Activated CD8-positive, alpha-beta memory T cell treated with anti-CD3 and anti-CD28 coated beads, Interleukin-2, amount 10 ng/mL, durations not matched to agents 7 days and 5 days (primary cell): ENCODE results near the gene BRSK2. TPM values are rescaled to one million over a fixed set of nuclear protein-coding genes. Genes with fewer than 3 reads are reported as not detected.
A peak's percentile ranks its signal among the peaks of the same experiment; 100 is the strongest.
"Not testable (repeated sequence)": the region's sequence is repeated elsewhere in the genome, so short reads cannot be mapped to it uniquely, and the experiment has no call there.

Experiments used
- ATAC-seq: fragments of 150-1000 bp; cut with Tn5 transposase; one replicate; pipeline ENCODE4 v1.10.0; 2021; ENCODE audit warnings: moderate library complexity
- CTCF ChIA-PET: fragments of 350-600 bp; sonication (Branson Sonifier 250); formaldehyde crosslinking; loops from one replicate; lab custom pipeline; 2021; ENCODE audit warnings: antibody characterized with exemption; lab: Charles Lee
- DNase-seq: peaks from one replicate; pipeline ENCODE4 v3.0.0-alpha.2; 2020
- H3K27ac Mint-ChIP-seq: one replicate; pipeline ENCODE4 v1.8.0; 2021; ENCODE audit warnings: mild to moderate bottlenecking, mixed read lengths
- H3K27me3 Mint-ChIP-seq: one replicate; pipeline ENCODE4 v1.8.0; 2021; ENCODE audit warnings: mixed read lengths
- H3K36me3 Mint-ChIP-seq: one replicate; pipeline ENCODE4 v1.8.0; 2021; ENCODE audit warnings: mild to moderate bottlenecking, mixed read lengths
- H3K4me1 Mint-ChIP-seq: one replicate; pipeline ENCODE4 v1.8.0; 2021; ENCODE audit warnings: mixed read lengths
- H3K4me3 Mint-ChIP-seq: one replicate; pipeline ENCODE4 v1.8.0; 2021; ENCODE audit warnings: mild to moderate bottlenecking, moderate library complexity, mixed read lengths
- H3K9me3 Mint-ChIP-seq: one replicate; pipeline ENCODE4 v1.8.0; 2022; ENCODE audit warnings: low read depth, mixed read lengths
- total RNA-seq, 2 experiments: library from RNA; stranded (reverse); gene quantifications; one replicate each; pipeline ENCODE4 v1.2.3, GENCODE V29; 2021

Gene BRSK2
- under 1 TPM in 1 of 2 experiments, not detected in 1; 0.40 TPM for total RNA-seq

DNA sequence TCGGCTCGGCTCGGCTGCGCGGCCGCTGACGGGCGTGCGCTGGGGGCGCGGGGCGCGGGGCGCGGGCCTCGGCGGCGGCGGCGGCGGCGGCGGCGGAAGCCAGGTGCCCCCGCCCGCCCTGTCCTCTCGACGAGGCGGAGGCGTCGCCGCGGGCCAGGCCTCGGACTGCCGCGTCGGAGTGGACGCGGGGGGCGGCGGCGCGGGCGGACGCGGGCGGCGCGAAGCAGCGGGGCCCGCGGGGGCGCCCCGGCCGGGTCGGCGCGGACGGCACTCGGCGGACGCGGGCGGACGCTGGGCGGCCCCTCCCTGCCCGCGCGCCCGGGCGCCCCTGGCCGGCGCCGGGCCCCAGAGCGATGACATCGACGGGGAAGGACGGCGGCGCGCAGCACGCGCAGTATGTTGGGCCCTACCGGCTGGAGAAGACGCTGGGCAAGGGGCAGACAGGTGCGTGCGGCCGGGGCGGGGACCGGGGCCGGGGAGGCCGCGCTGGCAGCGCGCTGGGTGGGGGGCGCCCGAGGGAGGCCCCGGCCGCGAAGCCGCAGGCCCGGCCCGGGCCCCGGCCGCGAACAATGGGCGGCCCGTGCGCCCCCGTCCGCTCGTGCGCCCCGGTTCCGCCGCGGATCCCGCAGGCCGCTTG lies at the start of gene BRSK2:
BRSK2 (plus strand) TSS at position 3 of the 637 bp plus-strand sequence; CDS start at position 354, 351 bp downstream.
- Mint-ChIP-seq H3K4me1 (peaks cover 2% of the 10 kb centered on the region), H3K27ac (no peak within 1 kb of the TSS), H3K9me3 (no peaks in the 10 kb centered on the region), H3K36me3 (no peaks in the 10 kb centered on the region), H3K4me3 (peak within 1 kb of the TSS; percentile 48), H3K27me3 (peaks cover 41% of the 10 kb centered on the region)
- no peak for DNase-seq
- ATAC-seq: no peak
- CTCF ChIA-PET: interaction anchor here (1.0 kb wide), 1 partner anchor 185 kb away, joined by 3 read pairs; no protein-coding TSS in a partner anchor

DNA sequence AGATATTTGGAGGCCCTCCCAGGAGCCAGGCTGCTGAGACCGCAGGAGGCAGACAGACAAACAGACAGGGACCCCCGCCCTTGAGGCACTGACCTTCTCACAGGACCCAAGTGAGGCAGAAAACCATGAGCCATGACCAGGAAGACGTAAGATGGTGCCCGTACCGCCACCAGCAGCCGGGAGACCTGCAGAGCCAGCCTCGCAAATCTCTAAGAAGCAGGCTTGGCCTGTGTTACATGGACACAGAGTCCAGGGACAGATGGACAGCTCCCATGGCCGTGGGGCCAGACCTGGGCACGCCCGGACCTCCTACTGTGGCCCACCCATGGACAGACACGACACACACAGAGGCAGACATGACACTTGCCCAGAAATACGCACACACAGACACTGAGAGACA lies 49.6 kb upstream of the BRSK2 start:
- Mint-ChIP-seq H3K9me3 (no peaks in the 10 kb centered on the region), H3K27ac (no peak overlapping the region), H3K36me3 (peaks cover 3% of the 10 kb centered on the region), H3K27me3 (peaks cover 11% of the 10 kb centered on the region), H3K4me3 (no peak overlapping the region), H3K4me1 (peaks cover 17% of the 10 kb centered on the region)
- CTCF ChIA-PET: no interaction called here
- DNase-seq (no peak), ATAC-seq (no peak)

DNA sequence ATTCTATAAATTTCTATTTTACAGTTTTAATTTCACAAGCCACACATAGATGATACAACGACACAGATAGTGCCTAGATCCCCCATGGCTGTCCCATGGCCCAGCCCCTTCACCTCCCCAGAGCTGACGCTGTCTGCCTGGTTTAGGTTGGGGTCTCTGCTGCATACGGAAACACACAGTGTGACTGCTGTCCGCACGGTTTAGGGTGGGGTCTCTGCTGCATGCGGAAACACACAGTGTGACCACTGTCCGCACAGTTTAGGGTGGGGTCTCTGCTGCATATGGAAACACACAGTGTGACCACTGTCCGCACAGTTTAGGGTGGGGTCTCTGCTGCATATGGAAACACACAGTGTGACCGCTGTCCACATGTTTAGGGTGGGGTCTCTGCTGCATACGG lies 48.5 kb upstream of the BRSK2 start:
- H3K27me3 Mint-ChIP-seq, DNase-seq, CTCF ChIA-PET, H3K36me3 Mint-ChIP-seq, ATAC-seq, H3K4me3 Mint-ChIP-seq, H3K27ac Mint-ChIP-seq, H3K9me3 Mint-ChIP-seq: not testable (repeated sequence)
- H3K4me1 Mint-ChIP-seq: peaks cover 19% of the 10 kb centered on the region

DNA sequence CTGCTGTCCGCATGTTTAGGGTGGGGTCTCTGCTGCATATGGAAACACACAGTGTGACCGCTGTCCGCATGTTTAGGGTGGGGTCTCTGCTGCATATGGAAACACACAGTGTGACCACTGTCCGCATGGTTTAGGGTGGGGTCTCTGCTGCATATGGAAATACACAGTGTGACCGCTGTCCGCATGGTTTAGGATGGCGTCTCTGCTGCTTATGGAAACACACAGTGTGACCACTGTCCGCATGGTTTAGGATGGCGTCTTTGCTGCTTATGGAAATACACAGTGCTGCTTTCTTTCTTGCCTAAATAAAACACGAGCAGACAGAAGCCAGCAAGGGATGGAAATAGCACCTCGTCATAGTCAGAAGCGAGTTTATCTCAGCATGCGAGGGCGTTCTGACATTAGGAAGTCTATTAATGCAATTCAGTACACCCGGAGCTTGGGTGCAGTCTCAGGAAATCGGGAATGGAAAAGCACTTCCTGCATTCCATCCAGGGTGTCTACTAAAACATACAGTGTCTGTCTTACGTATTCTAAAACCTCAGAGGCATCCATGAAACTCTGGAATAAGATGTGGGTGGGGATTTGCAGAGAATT lies 47.7 kb upstream of the BRSK2 start:
- Mint-ChIP-seq H3K9me3 (no peaks in the 10 kb centered on the region), H3K27me3 (peaks cover 8% of the 10 kb centered on the region), H3K4me3 (no peak overlapping the region), H3K4me1 (peaks cover 22% of the 10 kb centered on the region), H3K36me3 (peaks cover 3% of the 10 kb centered on the region), H3K27ac (no peak overlapping the region)
- DNase-seq: peak; percentile 31
- CTCF ChIA-PET: interaction anchor here (2.2 kb wide), 1 partner anchor 32 kb away, joined by 10 read pairs; the partner anchor contains the start of gene TOLLIP
- ATAC-seq: no peak

DNA sequence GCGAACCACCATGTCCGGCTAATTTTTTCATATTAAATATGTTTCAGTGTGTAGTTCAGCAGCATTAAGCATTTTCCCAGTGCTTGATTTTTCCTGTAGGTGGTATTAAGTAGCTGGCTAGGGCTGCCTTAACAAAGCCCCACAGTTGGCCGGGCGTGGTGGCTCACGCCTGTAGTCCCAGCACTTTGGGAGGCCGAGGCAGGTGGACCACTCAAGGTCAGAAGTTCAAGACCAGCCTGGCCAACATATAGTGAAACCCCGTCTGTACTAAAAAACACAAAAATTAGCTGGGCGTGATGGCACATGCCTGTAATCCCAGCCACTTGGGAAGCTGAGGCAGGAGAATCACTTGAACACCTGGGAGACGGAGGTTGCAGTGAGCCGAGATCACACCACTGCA lies 46.8 kb upstream of the BRSK2 start:
- CTCF ChIA-PET: interaction anchor here (2.2 kb wide), 1 partner anchor 33 kb away, joined by 10 read pairs; the partner anchor contains the start of gene TOLLIP
- H3K27ac Mint-ChIP-seq: no peak overlapping the region
- no peaks in the 10 kb centered on the region for H3K9me3 Mint-ChIP-seq
- H3K27me3 Mint-ChIP-seq: peaks cover 5% of the 10 kb centered on the region
- H3K4me1 Mint-ChIP-seq: peaks cover 20% of the 10 kb centered on the region
- DNase-seq: peak; percentile 18
- H3K36me3 Mint-ChIP-seq: peaks cover under 1% of the 10 kb centered on the region
- H3K4me3 Mint-ChIP-seq: no peak overlapping the region
- ATAC-seq: no peak

DNA sequence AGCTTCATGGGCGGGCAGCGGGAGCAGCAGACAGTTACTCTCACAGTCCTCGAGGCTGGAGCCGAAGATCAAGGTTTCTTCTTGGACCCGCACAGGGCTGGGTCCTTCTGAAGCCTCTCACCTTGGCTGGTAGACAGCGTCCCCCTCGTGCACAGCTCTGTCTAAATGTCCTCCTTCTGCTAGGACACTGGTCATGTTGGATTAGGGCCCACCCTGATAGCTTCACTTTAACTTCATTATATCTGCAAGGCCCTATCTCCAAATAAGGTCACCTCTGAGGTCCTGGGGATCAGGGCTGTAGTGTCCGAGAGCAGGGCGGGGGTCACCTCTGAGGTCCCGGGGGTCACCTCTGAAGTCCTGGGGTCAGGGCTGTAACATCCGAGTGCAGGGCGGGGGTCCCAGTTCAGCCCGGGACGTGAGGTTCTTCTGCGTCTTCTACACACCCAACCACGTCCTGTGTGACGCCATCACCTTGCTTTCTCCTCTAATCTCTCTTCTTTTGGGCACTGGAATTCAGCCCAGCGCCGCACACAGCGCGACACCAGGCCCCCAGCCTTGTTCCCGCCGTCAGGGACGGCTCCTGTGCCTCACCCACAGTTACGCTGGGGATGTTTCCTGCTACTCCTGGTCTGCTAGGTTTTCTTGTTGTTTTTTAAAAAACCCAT lies 46.2 kb upstream of the BRSK2 start:
- CTCF ChIA-PET: interaction anchor here (2.2 kb wide), 1 partner anchor 33 kb away, joined by 10 read pairs; the partner anchor contains the start of gene TOLLIP
- Mint-ChIP-seq H3K27ac (no peak overlapping the region), H3K4me1 (peaks cover 19% of the 10 kb centered on the region), H3K4me3 (no peak overlapping the region), H3K36me3 (no peaks in the 10 kb centered on the region), H3K9me3 (no peaks in the 10 kb centered on the region), H3K27me3 (peaks cover under 1% of the 10 kb centered on the region)
- no peak for ATAC-seq
- DNase-seq: peak; percentile 41

DNA sequence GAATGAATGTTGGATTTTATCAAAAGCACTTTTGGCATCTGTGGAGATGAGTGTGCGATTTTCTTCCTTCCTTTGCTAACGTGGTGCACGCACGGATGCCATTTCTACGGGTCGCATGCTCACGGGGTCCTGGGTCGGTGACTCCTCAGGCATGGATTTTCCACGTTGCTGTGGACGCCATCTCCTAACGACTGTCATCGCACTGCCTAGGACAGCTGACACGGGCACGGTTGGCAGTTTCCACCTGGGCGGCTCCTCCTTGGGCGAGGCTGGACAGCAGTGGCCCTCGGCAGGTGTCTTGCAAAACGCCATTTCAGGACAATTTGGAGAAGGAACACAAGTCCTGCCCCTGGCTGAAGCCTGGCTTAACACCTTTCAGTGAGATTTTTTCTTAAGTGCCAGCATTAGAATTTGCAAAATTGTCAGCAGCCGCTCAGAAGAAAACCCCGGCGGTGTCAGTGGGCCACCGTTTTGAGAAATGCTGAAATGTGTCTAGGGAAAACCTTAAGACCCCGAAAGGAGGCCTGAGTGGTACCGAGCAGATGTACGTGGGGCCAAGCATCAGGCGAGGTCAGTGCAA lies 45.6 kb upstream of the BRSK2 start:
- H3K4me3 Mint-ChIP-seq: no peak overlapping the region
- H3K9me3 Mint-ChIP-seq: no peaks in the 10 kb centered on the region
- peak; percentile 30 for DNase-seq
- CTCF ChIA-PET: interaction anchor here (2.2 kb wide), 1 partner anchor 34 kb away, joined by 10 read pairs; the partner anchor contains the start of gene TOLLIP
- no peak overlapping the region for H3K27ac Mint-ChIP-seq
- H3K27me3 Mint-ChIP-seq: no peaks in the 10 kb centered on the region
- ATAC-seq: no peak
- no peaks in the 10 kb centered on the region for H3K36me3 Mint-ChIP-seq
- peaks cover 19% of the 10 kb centered on the region for H3K4me1 Mint-ChIP-seq

DNA sequence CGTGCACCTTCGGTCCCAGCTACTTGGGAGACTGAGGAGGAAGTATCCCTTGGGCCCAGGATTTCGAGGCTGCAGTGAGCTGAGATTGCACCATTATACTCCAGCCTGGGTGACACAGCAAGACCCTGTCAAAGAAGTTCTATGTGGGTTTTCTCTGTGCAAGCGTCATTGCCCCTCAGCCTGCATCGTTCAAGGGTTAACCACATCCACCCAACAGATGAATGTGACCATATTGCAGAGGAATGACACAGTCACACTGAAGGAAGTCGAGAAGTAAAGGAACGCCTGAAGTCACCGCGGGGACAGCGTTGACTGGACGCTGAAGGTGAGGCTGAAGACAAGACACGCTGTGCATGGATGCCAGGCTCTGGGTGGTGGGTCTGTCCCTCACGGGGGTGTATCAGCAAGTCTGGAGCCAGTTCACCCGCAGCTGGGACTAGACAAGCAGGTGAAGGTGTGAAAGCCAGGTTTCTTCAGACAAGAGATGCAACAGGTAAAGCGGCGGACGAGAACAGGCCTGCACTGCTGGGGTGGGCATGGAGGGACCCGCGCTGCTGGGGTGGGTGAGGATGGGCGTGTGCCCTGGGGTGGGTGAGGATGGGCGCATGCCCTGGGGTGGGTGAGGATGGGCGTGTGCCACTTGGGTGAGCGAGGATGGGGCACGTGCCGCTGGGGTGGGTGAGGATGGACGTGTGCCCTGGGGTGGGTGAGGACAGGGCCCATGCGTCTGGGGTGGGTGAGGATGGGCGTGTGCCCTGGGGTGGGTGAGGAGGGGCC lies 43.8 kb upstream of the BRSK2 start:
- H3K27me3 Mint-ChIP-seq: no peaks in the 10 kb centered on the region
- H3K4me3 Mint-ChIP-seq: no peak overlapping the region
- CTCF ChIA-PET: no interaction called here
- ATAC-seq (peak; percentile 88), DNase-seq (peak; percentile 80)
- peaks cover 19% of the 10 kb centered on the region for H3K4me1 Mint-ChIP-seq
- H3K36me3 Mint-ChIP-seq: no peaks in the 10 kb centered on the region
- no peaks in the 10 kb centered on the region for H3K9me3 Mint-ChIP-seq
- H3K27ac Mint-ChIP-seq: peak overlapping the region; percentile 75

DNA sequence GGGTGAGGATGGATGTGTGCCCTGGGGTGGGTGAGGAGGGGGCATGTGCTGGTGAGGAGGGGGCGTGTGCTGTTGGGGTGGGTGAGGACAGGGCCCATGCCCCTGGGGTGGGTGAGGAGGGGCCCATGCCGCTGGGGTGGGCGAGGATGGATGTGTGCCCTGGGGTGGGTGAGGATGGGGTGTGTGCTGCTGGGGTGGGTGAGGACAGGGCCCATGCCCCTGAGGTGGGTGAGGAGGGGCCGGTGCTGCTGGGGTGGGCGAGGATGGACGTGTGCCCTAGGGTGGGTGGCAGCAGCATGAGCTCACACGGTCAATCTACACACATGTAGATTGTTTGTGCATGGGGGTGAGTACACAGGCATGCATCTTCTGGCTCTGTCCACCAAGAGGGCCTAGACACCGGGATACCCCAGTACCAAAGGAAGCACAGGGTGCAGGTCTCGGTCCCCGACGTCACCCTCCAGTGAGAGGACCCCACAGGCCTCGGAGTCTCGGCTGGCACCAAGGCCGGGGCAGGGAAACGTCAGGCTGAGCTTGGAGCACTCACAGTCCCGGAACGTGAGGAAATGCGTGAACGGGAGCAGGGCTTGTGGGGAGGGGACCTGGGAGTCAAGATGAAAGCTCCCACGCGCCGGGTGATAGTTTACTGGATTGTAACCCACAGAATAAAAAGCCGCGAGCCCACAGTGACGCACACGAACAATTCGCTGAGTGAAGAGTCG lies 42.9 kb upstream of the BRSK2 start:
- Mint-ChIP-seq H3K9me3 (no peaks in the 10 kb centered on the region), H3K27ac (no peak overlapping the region), H3K4me3 (no peak overlapping the region), H3K36me3 (no peaks in the 10 kb centered on the region), H3K27me3 (no peaks in the 10 kb centered on the region), H3K4me1 (peaks cover 19% of the 10 kb centered on the region)
- ATAC-seq: no peak
- CTCF ChIA-PET: no interaction called here
- DNase-seq: no peak

DNA sequence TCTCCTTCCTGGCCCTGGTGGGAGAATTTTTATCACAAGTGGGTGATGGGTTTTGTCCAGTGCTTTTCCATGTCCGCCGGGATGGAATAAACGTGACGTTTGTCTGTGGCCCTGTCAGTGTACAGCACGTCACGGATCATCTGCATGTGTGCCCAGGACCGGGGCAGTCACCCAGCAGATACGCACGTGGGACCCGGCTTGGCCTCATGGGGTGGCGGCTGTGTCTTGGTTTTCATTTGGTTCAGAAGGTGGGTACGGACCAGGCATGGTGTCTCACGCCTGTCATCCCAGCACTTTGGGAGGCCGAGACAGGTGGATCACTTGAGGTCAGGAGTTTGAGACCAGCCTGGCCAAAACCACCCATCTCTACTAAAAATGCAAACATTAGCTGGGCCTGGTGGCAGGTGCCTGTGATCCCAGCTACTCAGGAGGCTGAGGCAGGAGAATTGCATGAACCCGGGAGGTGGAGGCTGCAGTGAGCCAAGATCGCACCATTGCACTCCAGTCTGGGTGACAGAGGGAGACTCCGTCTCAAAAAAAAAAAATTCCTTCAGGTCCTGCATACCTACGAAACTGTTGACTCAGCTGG lies 42.2 kb upstream of the BRSK2 start:
- DNase-seq, H3K27me3 Mint-ChIP-seq, ATAC-seq, H3K9me3 Mint-ChIP-seq, H3K27ac Mint-ChIP-seq, H3K4me3 Mint-ChIP-seq, H3K36me3 Mint-ChIP-seq, CTCF ChIA-PET: not testable (repeated sequence)
- peaks cover 19% of the 10 kb centered on the region for H3K4me1 Mint-ChIP-seq

DNA sequence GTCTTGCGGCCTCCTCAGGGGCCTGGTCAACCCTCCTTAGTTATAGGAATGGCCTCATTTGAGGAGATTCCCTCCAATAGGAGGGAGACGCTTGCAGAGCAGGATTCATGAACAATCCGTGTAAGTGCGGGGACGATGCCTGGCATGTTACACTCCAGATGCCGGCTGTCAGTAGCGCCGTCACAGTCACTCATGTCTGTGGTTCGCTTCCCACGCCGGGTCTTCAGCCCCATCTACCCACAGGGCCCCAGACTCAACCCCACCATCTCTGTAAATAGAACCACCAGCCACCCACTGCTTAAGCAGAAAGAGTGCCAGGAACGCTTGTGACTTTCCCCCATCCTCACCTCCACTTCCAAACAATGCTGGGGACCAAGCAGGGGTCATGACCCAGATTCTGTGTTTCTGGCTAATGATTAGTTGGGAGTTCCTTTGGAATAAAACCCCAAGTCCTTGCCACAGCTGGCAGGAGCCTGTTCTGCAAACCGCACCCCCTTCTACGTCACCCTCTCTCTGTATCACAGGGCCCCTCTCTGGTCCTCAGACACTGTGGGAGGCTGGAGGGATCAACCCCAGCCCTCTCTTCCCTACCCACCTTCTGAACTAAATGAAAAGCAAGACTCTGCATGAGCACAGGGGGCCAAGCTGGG lies 41.5 kb upstream of the BRSK2 start:
- H3K27ac Mint-ChIP-seq: no peak overlapping the region
- CTCF ChIA-PET: no interaction called here
- H3K4me3 Mint-ChIP-seq: no peak overlapping the region
- peaks cover 19% of the 10 kb centered on the region for H3K4me1 Mint-ChIP-seq
- no peaks in the 10 kb centered on the region for H3K9me3 Mint-ChIP-seq
- DNase-seq (no peak), ATAC-seq (no peak)
- no peaks in the 10 kb centered on the region for H3K36me3 Mint-ChIP-seq
- H3K27me3 Mint-ChIP-seq: no peaks in the 10 kb centered on the region
